DMS53 (cell line): ENCODE data around the gene LAMA2.

Source experiments
- DNase-seq: peaks from one replicate; lab custom pipeline; 2025; lab: John Stamatoyannopoulos, UW

LAMA2 gene

GRCh38 chr6:129269891-129270290 is 387.0 kb downstream of the LAMA2 start:
- DNase-seq = no peak

GRCh38 chr6:129270450-129270849 is 387.5 kb downstream of the LAMA2 start:
- DNase-seq = no peak

- DNase-seq = no peak
Measured at GRCh38 chr6:129273161-129273560, 390.2 kb downstream of the LAMA2 start.

GRCh38 chr6:129276461-129276860 is 393.5 kb downstream of the LAMA2 start:
- no peak for DNase-seq

GRCh38 chr6:129276986-129277385 is 394.0 kb downstream of the LAMA2 start:
- no peak for DNase-seq

GRCh38 chr6:129279343-129280292 is 396.7 kb downstream of the LAMA2 start:
- no peak for DNase-seq

- no peak for DNase-seq
Measured at GRCh38 chr6:129280293-129280644, 397.3 kb downstream of the LAMA2 start.

GRCh38 chr6:129280749-129281148 is 397.8 kb downstream of the LAMA2 start:
- no peak for DNase-seq

GRCh38 chr6:129281168-129281796 is 398.3 kb downstream of the LAMA2 start:
- no peak for DNase-seq

- DNase-seq = no peak
Measured at GRCh38 chr6:129282019-129282418, 399.1 kb downstream of the LAMA2 start.

GRCh38 chr6:129284225-129284624 is 401.3 kb downstream of the LAMA2 start:
- DNase-seq = no peak

- no peak for DNase-seq
Measured at GRCh38 chr6:129287231-129288177, 404.6 kb downstream of the LAMA2 start.

GRCh38 chr6:129289442-129289841 is 406.5 kb downstream of the LAMA2 start:
- DNase-seq = no peak

GRCh38 chr6:129292836-129293235 is 409.9 kb downstream of the LAMA2 start:
- peak; percentile 50 for DNase-seq

- no peak for DNase-seq
Measured at GRCh38 chr6:129297592-129297991, 414.7 kb downstream of the LAMA2 start.

- no peak for DNase-seq
Measured at GRCh38 chr6:129302671-129303070, 419.7 kb downstream of the LAMA2 start.

- no peak for DNase-seq
Measured at GRCh38 chr6:129306826-129307225, 423.9 kb downstream of the LAMA2 start.

- DNase-seq = no peak
Measured at GRCh38 chr6:129307845-129308244, 424.9 kb downstream of the LAMA2 start.

- no peak for DNase-seq
Measured at GRCh38 chr6:129309154-129309553, 426.2 kb downstream of the LAMA2 start.

GRCh38 chr6:129312880-129313279 is 429.9 kb downstream of the LAMA2 start:
- no peak for DNase-seq

GRCh38 chr6:129314575-129314974 is 431.6 kb downstream of the LAMA2 start:
- DNase-seq = no peak
